Osteoblast (primary cell): ENCODE results near the gene CD8A. TPM values are rescaled to one million over a fixed set of nuclear protein-coding genes. Genes with fewer than 3 reads are reported as not detected.
"Not testable (repeated sequence)": the region's sequence is repeated elsewhere in the genome, so short reads cannot be mapped to it uniquely, and the experiment has no call there.

Experiments used
- DNase-seq: peaks from one replicate; pipeline ENCODE4 v3.0.0; 2011; ENCODE audit warnings: low spot score, mixed read lengths; ENCODE audit not compliant: insufficient read length; ENCODE audit errors: missing footprints
- H2AFZ ChIP-seq: 2 replicates; pipeline ENCODE4 v1.6.0; 2011; ENCODE audit warnings: mild to moderate bottlenecking, low read length
- H3K27ac ChIP-seq: 2 replicates; pipeline ENCODE4 v1.5.1; 2011; ENCODE audit warnings: mild to moderate bottlenecking, low read depth, low read length, moderate library complexity
- H3K27me3 ChIP-seq: 2 replicates; pipeline ENCODE4 v1.6.0; 2012; ENCODE audit warnings: mild to moderate bottlenecking, control low read depth, inconsistent platforms, low read length, moderate library complexity; ENCODE audit not compliant: insufficient read depth
- H3K36me3 ChIP-seq: 2 replicates; pipeline ENCODE4 v1.5.1; 2011; ENCODE audit warnings: mild to moderate bottlenecking, low read length, control low read depth, moderate library complexity; ENCODE audit not compliant: insufficient read depth
- H3K4me1 ChIP-seq: 2 replicates; pipeline ENCODE4 v1.5.1; 2011; ENCODE audit warnings: mild to moderate bottlenecking, low read length, control low read depth, moderate library complexity; ENCODE audit not compliant: insufficient read depth
- H3K4me2 ChIP-seq: 2 replicates; pipeline ENCODE4 v1.6.0; 2011; ENCODE audit warnings: mild to moderate bottlenecking, low read length; ENCODE audit not compliant: insufficient read depth
- H3K4me3 ChIP-seq: fragments of 200-600 bp; sonication (generic); 3 replicates; pipeline ENCODE4 v1.5.1; 2012; ENCODE audit warnings: mild to moderate bottlenecking, low read length, inconsistent platforms; ENCODE audit not compliant: insufficient read depth
- H3K79me2 ChIP-seq: 2 replicates; pipeline ENCODE4 v1.6.0; 2012; ENCODE audit warnings: mild to moderate bottlenecking, low read length, control low read depth, inconsistent platforms; ENCODE audit not compliant: insufficient read depth
- H3K9me3 ChIP-seq: 2 replicates; pipeline ENCODE4 v1.5.1; 2011; ENCODE audit warnings: low read depth, low read length, control low read depth
- H4K20me1 ChIP-seq: 2 replicates; pipeline ENCODE4 v1.6.0; 2012; ENCODE audit warnings: mild to moderate bottlenecking, low read length, control low read depth; ENCODE audit not compliant: insufficient read depth
- total RNA-seq: library from RNA; depleted of rRNA; stranded (reverse); fragments of >200 nt; gene quantifications from 2 replicates; pipeline ENCODE4 v1.2.3, GENCODE V29; 2012
- TF ChIP-seq, protein P1 (sequence below): IDR thresholded peaks from 2 replicates; pipeline ENCODE4 v1.5.1; 2011; ENCODE audit warnings: mild to moderate bottlenecking, low read depth, low read length, moderate library complexity; ENCODE audit errors: extremely low read depth

The CD8A gene
- total RNA-seq = not detected in 2 replicates

DNA sequence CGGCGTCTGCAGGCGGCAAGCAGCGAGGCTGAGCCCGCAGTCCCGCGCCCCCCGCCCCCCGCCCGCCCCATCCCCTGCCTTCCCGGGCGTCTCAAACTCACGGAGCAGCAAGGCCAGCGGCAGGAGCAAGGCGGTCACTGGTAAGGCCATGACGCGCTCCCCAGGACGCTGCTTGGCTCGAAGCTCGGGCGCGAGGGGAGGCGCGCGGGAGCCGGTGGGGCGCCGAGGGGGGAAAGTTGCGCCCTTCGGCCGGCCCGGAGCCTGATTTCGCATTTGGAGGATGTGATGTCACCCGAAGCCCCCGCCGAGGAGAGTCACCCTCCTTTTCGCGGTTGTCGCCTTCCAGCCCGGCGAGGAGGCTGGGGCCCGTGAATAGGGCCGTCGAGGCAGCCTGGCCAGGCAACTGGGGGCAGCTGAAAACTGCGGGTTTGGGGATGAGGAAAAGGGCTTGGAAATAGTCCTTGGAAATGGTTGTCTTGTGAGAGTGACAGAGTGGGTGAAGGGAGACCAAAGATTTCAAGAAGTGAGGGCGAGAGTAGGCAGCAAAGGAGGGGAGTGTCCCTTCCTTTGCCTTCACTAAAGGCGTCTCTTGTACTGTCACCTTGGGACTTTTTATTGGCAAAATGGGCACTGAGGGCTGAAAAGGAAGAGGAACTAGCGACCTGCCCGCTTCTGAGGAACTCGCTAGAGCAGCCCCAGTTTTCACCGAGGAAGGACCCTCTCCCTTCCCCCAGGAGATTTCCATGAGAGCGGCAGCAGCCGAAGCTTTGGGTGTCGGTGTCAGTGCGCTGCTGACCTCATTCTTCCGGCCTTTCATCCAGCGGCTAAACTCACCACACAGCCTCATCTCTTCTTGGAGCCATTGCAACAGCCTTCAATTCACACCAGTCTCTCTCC is at the start of gene CD8A:
CD8A (minus strand) TSS at position 238 of the 897 bp plus-strand sequence; CDS start at position 150, 88 bp downstream.
- TF ChIP-seq, protein P1, sequence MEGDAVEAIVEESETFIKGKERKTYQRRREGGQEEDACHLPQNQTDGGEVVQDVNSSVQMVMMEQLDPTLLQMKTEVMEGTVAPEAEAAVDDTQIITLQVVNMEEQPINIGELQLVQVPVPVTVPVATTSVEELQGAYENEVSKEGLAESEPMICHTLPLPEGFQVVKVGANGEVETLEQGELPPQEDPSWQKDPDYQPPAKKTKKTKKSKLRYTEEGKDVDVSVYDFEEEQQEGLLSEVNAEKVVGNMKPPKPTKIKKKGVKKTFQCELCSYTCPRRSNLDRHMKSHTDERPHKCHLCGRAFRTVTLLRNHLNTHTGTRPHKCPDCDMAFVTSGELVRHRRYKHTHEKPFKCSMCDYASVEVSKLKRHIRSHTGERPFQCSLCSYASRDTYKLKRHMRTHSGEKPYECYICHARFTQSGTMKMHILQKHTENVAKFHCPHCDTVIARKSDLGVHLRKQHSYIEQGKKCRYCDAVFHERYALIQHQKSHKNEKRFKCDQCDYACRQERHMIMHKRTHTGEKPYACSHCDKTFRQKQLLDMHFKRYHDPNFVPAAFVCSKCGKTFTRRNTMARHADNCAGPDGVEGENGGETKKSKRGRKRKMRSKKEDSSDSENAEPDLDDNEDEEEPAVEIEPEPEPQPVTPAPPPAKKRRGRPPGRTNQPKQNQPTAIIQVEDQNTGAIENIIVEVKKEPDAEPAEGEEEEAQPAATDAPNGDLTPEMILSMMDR = no peak
- H2AFZ ChIP-seq = no peak within 1 kb of the TSS
- H3K9me3 ChIP-seq = no peaks in the 10 kb centered on the region
- no peaks in the 10 kb centered on the region for H3K36me3 ChIP-seq
- no peak within 1 kb of the TSS for H3K4me3 ChIP-seq
- H3K79me2 ChIP-seq = no peaks in the 10 kb centered on the region
- H3K4me1 ChIP-seq = no peaks in the 10 kb centered on the region
- peaks cover 72% of the 10 kb centered on the region for H3K27me3 ChIP-seq
- DNase-seq = peak; percentile 89
- no peaks in the 10 kb centered on the region for H4K20me1 ChIP-seq
- no peak within 1 kb of the TSS for H3K4me2 ChIP-seq
- no peak within 1 kb of the TSS for H3K27ac ChIP-seq

DNA sequence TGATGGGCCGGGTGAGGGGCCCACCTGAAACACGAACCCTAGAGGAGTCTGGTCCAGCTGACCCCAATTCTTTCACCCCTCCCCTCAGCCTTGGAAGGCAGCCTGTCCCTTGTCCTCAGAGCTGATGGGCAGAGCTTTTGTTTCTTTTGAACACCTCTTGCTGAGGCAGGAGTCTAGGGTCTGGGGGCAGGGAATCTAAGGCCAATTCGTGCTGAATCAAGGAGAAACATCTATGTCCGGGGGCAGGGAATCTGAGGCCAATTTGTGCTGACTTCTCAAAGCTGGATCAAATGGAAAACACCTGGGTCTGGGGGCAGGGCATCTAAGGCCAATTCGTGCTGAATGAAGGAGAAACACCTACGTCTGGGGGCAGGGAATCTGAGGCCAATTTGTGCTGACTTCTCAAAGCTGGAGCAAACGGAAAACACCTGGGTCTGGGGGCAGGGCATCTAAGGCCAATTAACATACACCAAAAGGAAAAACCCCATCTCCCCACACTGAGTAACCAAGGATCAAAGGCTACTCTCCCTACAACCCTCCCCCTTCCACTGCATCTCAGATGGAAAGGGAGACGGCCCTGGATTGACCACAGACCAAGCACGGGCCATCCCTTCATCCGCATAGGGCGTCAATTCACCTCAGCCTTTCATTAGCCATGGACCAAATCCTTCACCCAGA is 49.3 kb upstream of the CD8A start:
- H3K4me1 ChIP-seq, H3K27ac ChIP-seq, H3K79me2 ChIP-seq, H3K4me3 ChIP-seq, H3K36me3 ChIP-seq, DNase-seq, H2AFZ ChIP-seq, H3K27me3 ChIP-seq, H3K9me3 ChIP-seq, H3K4me2 ChIP-seq, H4K20me1 ChIP-seq: not testable (repeated sequence)

DNA sequence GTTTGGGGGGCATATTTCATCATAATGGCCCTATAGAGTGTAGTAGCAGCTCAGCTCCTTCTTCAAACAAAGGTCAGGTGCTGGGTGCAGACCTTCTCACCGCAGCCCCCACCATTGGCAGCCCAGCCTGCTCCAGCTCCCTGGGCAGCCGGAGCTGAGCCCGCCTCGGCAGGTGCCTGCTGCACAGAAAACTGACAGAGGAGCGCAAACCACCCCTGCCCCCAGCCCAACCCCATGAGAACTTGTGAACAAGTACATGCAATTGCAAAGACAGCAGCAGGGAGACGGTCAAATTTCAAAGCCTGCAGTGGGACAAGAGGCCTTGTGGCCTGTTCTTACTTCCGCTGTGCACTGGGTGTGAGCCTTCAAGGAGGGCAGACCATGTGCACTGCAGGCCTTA is 48.7 kb upstream of the CD8A start:
- H4K20me1 ChIP-seq, H3K36me3 ChIP-seq, H3K27me3 ChIP-seq, H3K4me1 ChIP-seq, H3K27ac ChIP-seq, H3K9me3 ChIP-seq, H3K4me2 ChIP-seq, H2AFZ ChIP-seq, H3K4me3 ChIP-seq, H3K79me2 ChIP-seq, DNase-seq: not testable (repeated sequence)

DNA sequence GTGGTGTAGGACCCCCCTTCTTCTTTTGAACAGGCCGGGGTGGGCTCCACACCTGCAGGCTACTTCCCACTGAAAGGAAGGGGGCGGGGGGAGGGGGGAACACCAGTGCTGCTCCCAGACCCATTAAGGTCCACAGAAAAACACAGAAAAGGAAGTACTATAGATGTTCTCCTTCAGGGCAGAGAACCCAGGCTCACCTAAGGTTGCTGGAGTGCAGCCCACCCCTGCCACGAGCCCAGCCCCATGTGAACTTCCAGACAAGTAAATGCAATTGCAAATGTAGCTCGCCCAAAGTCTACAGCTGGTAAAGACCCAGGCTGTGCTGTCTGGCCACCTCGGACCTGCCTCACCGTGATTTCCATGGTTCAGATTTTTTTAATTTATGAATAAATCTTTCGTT is 47.0 kb upstream of the CD8A start:
- not testable (repeated sequence) for H3K79me2 ChIP-seq, H3K4me3 ChIP-seq, H3K4me1 ChIP-seq, H3K27me3 ChIP-seq, H3K27ac ChIP-seq, DNase-seq, H4K20me1 ChIP-seq, H3K36me3 ChIP-seq, H3K9me3 ChIP-seq, H3K4me2 ChIP-seq, H2AFZ ChIP-seq

DNA sequence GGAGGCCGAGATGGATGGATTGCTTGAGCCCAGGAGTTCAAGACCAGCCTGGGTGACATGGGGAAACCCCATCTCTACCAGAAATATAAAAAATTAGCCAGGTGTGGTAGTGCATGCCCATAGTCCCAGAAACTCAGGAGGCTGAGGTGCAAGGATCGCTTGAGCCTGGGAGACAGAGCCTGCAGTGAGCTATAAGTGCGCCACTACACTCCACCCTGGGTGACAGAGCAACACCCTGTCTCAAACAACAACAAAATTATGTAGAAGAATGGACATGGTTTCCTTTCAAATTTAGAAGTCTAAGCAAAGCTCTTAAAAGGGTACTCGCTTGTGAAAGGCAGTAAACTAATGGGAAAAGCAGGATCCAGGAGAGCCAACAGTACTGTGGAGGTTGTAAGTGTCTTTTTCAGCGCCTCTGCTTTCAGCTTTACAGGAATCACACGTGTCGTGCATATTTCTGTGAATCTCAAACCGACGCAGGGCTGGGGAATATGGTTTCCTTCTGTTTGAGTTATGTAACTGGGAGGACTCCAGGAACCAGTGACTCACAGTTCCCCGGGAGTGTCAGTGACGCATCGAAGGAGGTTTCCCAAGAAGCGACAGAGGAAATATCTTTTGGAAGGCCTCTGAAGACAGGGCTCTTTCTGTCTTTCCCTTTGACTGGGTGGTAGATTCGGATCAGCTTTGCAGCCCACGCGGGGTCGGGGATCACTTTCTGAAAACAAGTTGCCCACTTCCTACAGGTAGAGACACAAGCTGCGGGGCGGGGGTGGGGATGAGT is 46.4 kb upstream of the CD8A start:
- Histone ChIP-seq H2AFZ (peak overlapping the region; percentile 80), H3K4me3 (peak overlapping the region; percentile 49), H3K4me2 (peak overlapping the region; percentile 73)
- H3K9me3 ChIP-seq, H3K27ac ChIP-seq, H3K79me2 ChIP-seq, DNase-seq, H4K20me1 ChIP-seq, H3K36me3 ChIP-seq, H3K27me3 ChIP-seq, H3K4me1 ChIP-seq: not testable (repeated sequence)

GRCh38 chr2:86835548-86835889 is 44.8 kb upstream of the CD8A start:
- H3K4me1 ChIP-seq, H3K4me3 ChIP-seq, H3K79me2 ChIP-seq, H3K27ac ChIP-seq, H3K9me3 ChIP-seq, H4K20me1 ChIP-seq, H2AFZ ChIP-seq, H3K36me3 ChIP-seq, DNase-seq, H3K27me3 ChIP-seq, H3K4me2 ChIP-seq: not testable (repeated sequence)
